ENCODE measurements around the gene NUP42.

DNA sequence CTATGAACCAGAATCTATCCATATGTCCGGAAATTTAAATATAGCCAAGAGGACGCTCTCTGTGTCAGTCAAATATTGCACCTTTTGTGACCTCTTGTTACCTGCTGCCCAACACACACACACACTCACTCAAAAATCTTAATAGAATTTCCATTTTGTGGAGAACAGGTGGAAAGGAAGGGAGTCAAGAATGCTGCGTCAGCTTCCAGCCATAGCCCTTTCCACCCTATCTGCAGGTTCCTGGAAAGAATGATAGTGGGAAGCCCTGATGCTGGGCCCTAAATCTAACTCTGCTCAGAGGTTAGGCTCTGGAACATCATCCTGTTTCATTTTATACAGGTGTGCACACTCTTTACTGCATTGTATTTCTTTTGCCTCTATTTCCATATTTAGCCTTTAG lies 55.2 kb downstream of the NUP42 start:
- TF ChIP-seq, protein P1, sequence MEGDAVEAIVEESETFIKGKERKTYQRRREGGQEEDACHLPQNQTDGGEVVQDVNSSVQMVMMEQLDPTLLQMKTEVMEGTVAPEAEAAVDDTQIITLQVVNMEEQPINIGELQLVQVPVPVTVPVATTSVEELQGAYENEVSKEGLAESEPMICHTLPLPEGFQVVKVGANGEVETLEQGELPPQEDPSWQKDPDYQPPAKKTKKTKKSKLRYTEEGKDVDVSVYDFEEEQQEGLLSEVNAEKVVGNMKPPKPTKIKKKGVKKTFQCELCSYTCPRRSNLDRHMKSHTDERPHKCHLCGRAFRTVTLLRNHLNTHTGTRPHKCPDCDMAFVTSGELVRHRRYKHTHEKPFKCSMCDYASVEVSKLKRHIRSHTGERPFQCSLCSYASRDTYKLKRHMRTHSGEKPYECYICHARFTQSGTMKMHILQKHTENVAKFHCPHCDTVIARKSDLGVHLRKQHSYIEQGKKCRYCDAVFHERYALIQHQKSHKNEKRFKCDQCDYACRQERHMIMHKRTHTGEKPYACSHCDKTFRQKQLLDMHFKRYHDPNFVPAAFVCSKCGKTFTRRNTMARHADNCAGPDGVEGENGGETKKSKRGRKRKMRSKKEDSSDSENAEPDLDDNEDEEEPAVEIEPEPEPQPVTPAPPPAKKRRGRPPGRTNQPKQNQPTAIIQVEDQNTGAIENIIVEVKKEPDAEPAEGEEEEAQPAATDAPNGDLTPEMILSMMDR (IDR thresholded peaks at IDR 0.05; ENCODE audit: insufficient read depth, low read depth, low read length): no peak
- no peak for TF ChIP-seq EZH2 (IDR thresholded peaks at IDR 0.05; ENCODE audit: insufficient read depth, low read length)
